ENCODE measurements around the gene ADGRV1.

GRCh38 chr5:90968319-90968718 lies 409.7 kb downstream of the ADGRV1 start:
- TF ChIP-seq YY1 (IDR thresholded peaks at IDR 0.05; ENCODE audit: insufficient read depth, insufficient read length) = no peak
- no peak for TF ChIP-seq SUZ12 (IDR thresholded peaks at IDR 0.05; ENCODE audit: extremely low read depth, insufficient read depth, insufficient read length)
- TF ChIP-seq ZNF274 (IDR thresholded peaks at IDR 0.05; ENCODE audit: low read depth, low read length) = no peak
